ENCODE data around the gene TAF11L8.
"Not testable (repeated sequence)": the region's sequence is repeated elsewhere in the genome, so short reads cannot be mapped to it uniquely, and the experiment has no call there.

- TF ChIP-seq, protein P1, sequence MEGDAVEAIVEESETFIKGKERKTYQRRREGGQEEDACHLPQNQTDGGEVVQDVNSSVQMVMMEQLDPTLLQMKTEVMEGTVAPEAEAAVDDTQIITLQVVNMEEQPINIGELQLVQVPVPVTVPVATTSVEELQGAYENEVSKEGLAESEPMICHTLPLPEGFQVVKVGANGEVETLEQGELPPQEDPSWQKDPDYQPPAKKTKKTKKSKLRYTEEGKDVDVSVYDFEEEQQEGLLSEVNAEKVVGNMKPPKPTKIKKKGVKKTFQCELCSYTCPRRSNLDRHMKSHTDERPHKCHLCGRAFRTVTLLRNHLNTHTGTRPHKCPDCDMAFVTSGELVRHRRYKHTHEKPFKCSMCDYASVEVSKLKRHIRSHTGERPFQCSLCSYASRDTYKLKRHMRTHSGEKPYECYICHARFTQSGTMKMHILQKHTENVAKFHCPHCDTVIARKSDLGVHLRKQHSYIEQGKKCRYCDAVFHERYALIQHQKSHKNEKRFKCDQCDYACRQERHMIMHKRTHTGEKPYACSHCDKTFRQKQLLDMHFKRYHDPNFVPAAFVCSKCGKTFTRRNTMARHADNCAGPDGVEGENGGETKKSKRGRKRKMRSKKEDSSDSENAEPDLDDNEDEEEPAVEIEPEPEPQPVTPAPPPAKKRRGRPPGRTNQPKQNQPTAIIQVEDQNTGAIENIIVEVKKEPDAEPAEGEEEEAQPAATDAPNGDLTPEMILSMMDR (conservative IDR thresholded peaks at IDR 0.05 in 1 of 2, IDR thresholded peaks at IDR 0.05 in 1 of 2; ENCODE audit: extremely low read depth in 1 of 2, insufficient read depth in 1 of 2, low read depth in 1 of 2, low read length in 2 of 2): not testable (repeated sequence)
- TF ChIP-seq EZH2 (IDR thresholded peaks at IDR 0.05; ENCODE audit: borderline replicate concordance, low read length): not testable (repeated sequence)
Measured at GRCh38 chr5:17610092-17610491, 19.3 kb upstream of the TAF11L8 start, which contains the start of gene TAF11L12.

Measured in mammary epithelial cell (primary cell).